NCI-H2196 treated with DMSO at 0.1 percent for 48 hours (cell line): Measurements from ENCODE around the gene GIT1.
"Not testable (repeated sequence)": the region's sequence is repeated elsewhere in the genome, so short reads cannot be mapped to it uniquely, and the experiment has no call there.

ENCODE experiments used
- DNase-seq: peaks from one replicate; lab custom pipeline; 2025; ENCODE audit not compliant: unreplicated experiment; lab: John Stamatoyannopoulos, UW

The GIT1 gene

DNA sequence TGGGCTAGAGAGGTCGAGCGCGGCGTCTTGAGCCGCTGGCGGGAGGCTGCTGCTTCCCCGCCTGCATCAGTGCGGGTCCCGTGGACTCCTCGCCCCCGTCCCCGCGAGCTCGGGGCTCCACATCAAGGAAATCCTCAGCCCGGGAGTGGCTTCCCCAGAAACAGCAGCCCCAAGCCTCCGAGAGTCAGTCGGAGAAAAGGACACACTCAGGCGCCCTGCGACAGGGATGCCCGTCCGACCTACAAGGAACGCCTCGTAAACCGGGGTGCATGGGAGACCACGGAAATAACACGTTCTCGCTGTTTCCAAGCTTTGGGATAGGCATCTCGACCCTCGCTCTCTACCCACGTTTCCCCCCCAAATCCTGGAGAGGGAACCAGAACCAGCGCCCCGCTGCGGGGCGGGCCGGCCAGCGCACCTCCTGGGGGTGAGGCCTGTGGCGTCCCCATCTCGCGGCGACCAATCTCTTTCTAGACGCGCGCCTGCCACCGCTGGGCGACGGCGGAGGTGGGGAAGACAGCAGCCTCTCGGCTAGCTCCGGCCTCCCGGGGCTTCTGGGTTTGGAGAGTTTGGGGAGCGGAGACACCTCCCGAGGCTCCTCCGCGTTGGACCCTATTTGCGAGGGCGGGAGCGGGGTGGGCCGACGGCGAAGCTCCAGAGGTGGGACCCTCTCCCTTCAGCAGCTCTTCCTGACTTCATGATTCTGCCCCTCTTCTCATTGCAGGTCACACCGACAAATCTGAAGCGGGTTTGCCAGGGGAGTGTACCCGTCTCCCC, 21.7 kb downstream of the GIT1 start:
- no peak for DNase-seq

DNA sequence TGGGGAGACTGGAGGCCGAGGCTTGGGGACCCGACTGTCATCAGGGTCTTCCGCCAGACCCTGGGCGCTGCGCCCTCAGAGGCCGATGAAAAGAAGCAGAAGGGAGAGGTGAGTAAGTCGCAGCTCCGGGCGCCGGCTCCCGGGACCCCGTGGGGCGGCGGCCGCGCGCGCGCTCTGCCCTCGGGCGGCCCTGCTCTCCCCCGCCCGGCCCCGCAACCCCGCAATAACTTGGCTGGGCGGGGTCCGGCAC, 22.2 kb downstream of the GIT1 start:
- DNase-seq = no peak

DNA sequence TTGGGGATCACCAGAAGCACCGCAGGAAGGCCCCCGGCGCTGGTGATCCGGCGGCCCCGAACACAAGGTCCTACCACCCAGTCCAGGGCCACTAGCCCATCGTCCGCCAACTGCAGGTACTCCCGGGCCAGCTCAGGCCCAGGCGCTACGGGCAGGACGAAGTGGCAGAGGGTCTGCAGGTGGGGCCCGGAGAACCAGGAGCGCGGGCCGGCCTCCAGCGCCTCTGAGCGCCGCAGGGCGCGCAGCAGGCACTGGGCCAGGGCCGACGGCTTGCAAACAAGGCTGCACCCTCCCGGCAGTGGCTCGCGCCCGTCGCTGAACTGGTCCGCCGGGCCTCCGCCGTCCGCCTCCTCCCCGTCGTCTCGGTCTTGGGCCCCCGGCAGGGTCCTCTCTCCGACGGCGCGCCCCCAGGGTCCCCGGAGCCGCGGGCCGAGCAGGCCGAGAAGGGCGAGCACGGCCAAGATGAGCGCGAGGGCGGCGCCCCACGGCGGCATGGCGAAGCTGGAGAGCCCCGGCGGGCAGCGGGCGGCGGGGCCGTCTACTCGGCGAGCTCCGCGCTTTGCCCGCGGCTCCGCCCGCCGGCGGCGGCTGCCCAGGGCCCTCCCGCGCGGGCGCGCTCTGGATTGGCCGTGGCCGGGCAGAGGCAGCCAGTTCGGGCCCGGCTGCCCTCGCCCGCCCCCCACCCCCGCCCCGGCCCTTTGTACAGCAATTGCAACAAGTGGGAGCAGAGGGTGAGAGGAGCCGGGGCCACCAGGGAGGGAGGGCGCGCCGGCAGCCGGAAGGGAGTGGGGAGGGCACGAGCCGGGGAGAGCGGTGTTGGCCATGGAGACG, 22.8 kb downstream of the GIT1 start, which contains the start of gene ABHD15:
Gene ABHD15 (minus strand): TSS at position 565 of the 831 bp plus-strand sequence. CDS start 71 bp downstream, at position 494.
- peak; percentile 32 for DNase-seq

DNA sequence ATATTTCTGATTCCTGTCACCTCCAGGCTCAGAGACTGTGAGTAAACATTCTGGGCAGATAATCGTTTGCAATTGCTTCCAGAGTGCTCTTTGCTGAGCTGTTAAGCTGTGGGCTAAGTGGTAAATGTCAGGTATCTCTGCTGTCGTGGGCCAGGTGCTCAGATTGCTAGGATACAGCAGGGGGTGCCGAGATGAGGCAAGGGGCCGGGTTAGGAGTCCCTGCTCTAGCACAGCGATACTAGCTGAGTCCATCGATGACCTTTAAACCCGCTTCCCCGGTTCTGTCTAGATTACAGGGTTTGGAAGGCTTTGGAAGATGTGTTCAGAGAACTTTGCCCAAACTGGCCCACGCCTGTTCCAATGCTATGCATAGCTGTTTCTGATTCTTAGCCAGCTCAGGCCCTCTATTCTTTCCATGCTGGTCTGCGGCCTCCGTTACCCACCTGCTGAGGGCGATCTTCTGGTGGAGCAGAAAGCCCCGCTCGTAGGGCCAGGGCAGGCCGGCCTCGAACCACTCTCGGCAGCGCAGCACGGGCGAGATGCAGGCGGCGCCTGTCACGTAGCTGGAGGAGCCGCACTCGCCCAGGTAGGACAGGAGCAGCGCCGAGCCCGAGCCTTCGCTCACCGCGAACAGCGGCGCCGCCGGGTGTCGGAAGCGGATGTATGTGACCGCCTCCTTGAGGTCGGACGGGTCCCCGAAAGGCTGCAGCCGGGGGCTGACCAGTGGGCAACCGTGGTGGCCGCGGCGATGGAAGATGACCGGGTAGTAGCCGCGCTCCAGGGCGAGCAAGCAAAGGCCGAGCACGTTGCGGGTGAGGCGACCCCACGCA, 23.6 kb downstream of the GIT1 start:
- no peak for DNase-seq

DNA sequence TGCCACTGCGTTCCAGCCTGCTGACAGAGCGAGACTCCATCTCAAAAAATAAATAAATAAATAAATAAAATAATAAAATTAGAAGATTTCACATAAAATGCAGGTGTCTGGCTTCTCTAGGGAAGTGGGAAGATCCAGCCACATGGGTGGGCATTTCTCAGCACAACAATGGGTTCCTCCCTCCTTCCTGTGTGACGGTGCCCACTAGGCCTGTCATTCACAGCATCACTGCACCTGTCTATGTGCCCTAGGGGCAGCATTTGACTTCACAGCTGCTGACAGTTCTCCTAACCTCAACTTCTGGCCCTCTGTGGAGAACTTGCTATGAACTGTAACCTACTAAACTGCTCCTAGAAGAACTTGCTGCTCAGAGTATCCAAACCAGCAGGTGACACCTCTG, 25.6 kb downstream of the GIT1 start:
- DNase-seq = no peak

DNA sequence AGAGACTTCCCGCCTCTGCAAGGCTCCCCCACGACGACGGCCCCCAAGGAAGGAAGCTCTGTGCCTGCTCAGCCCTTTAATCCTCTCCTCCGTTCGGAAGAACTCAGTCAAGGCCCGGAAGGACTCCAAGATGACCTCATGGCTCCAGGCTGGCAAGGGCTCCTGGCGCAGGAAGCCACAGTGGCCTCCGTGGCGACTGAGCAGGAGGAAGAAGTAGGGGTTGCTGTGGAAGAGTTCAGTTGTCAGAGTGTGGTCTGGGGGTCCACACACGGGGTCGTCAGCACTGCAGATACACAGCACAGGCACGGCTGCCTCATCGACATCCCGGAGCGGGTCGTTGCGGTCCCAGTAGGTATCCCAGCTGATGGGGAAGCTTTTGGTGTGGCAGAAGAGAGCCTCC, 26.8 kb downstream of the GIT1 start:
- DNase-seq = no peak

DNA sequence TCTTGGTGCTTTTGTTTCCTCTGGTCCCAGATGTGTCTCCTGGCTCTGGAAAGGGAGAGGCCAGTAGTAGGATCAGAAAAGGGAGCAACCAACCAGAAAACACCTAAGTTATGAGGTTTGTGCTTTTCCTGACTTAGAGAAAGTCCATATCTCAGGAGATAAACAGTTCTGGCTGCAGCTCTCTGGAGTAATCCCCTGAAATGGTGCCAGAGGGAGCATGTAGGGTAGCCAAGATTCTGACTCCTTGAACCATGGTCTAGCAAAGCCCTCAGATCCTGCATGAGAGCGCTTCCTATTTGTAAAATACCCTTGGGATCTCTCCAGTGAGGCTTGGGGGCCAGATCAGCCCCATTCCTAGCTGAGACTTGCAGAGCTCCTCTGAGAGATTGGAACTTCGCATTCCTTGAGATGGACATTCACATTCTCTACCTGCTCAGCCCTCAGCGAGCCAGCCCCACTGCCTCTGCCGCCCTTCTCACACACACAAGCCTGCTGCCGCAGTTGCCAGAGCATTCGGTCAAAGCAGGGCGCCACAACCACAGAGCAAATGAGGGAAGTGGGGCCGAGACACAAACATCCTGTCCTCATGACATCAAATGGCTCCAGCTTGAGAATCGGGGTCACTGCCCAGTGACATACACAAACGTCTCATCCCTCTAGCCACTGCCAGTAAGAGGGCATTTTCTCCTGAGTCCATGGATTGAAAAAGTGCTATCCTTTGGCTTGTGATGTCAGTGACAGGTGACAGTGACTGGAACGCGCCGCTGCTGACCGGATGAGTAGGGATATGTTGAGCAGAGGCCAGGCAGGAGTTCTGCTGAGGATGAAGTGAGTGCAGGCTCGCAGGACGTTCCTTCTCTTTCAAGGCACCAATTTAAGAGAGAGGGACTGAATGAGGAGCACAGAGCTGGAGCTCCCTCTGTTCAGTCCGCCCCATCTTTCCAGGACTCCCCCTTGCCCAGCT, 27.6 kb downstream of the GIT1 start:
- DNase-seq = no peak

DNA sequence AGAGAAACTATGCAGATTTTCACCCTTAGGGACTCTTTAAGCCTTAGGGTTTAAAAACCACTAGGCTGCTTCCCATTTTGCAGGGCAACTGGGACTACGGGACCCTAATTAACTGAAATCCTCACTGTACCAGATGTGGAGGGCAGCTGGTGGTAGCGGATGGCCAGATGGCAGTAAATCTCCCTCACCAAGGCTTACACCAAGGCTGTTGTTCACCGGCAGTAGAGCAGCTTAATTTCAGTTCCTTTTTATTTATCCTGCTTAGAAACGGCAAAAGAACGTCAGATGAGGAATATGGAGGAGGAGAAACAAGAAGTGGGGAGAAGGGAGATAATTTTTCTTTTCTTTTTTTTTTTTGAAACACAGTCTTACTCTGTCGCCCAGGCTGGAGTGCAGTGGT, 29.1 kb downstream of the GIT1 start:
- no peak for DNase-seq

DNA sequence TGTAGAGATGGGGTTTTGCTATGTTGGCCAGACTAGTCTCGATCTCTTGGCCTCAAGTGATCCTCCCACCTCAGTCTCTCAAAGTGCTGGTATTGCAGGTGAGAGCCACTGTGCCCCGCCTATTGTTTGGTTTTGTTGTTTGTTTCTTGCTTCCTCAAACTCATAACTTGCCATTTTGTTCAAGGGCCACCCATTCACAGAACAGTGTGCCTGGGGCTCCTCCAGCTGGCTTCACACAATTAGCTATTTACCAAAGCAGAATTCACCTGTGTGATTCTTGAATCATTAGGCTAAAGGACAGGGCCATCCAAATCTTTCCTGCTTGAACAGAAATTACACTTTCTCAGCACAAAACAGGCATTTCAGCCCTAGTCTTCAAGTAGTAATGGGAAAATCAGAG, 29.8 kb downstream of the GIT1 start:
- DNase-seq = no peak

DNA sequence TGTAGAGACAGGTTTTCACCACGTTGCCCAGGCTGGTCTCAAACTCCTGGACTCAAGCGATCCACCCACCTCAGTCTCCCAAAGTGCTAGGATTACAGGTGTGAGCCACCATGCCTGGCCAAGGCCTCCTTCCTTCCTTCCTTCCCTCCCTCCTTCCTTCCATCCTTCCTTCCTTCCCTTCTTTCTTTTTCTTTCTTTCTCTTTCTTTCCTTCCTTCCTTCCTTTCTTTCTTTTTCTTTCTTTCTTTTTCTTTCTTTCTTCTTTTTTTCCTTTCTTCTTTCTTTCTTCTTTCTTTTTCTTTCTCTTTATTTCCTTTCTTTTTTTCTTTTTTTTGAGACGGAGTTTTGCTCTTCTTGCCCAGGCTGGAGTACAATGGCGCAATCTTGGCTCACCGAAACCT, 31.3 kb downstream of the GIT1 start:
- not testable (repeated sequence) for DNase-seq

DNA sequence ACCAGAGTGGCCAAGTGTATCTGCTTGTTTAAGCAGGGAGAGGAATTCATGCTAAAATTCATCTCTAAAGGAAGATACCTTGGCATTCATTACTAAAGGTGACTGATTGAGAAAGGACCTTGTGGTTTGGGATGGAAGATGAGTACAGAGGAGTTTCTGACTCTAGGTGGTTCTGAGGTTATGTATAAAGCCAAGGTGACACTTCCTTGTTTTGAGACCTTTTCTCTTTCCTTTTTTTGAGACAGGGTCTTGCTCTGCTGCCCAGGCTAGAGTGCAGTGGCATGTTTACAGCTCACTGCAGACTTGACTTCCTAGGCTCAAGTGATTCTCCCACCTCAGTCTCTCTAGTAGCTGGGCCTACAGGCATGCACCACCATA, 31.7 kb downstream of the GIT1 start:
- DNase-seq = no peak

DNA sequence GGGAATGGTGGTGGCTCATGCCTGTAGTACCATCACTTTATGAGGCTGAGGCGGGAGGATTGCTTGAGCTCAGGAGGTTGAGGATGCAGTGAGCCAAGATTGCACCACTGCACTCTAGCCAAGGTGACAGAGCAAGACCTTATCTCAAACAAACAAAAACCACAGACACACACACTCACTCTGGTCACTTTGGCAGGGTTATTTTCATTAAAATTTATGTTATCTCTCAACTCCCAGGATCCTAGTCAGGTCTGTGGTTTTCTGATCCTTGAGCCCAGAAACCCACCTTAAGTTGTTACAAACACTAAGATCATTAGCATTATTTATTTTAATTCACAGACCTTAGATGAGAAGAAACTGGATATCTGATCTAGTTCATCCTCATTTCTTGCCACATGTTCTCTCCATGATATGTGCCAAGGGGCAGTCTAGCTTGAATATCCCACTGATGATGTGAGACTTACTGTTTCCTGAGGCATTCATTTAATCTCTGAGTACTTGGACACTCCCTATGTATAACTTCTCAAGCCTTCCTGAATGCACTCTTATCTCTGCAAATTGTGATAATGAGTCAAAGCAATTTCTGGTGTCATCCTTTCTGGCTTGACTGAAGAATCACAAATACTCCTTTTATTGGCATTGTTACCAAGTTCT, 32.2 kb downstream of the GIT1 start:
- no peak for DNase-seq

DNA sequence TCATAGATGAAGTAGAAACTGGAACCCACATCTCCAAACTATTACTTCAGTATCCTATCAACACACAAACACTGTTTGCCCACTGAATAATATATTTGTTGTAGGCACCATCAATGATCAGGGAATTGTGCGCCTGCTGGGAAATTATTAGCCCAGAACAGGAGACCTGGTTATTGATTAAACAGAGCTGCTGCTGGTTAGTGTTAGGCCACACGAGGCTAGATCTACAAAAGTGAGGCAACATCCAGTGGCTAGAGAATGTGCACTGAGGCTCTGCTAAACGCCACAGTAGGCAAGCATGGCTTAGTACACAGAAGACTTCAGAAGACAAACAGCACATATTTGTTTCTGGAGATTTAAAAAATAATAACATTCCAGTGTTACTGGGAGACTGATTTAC, 33.6 kb downstream of the GIT1 start:
- DNase-seq = no peak

DNA sequence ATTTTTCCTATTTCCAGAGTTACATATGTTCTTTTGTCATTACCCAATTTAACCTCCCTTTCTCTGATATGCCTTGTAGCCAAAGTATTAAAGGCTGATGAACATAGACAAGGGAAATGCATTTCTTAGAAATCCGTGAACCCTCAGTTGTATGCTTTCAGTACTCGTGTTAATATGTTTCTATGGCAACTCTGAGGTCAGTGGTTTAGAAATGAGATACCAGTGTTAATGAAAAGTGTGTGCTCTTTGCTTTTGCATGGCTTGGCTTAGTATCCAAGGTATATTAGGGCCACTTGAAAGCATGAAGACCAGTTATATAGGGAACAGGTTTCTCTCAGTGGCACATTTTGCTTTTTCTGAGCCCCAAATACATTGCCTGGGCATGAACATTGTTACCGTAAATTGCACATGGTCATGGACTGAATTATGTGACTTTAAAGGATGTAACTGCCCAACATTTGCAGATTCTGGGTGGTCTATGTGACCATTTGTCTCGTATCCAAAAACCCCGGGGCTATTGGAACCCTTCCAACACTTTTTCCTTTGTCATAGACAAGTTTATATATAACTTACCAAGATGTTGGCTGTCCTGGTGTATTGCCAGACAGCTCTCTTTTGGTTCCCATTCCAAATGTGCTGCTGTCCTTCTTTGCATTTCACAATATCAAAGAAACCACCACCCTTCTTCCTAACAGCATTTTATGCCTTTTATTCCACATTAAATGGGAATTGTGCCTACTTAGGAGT, 40.1 kb downstream of the GIT1 start:
- no peak for DNase-seq

DNA sequence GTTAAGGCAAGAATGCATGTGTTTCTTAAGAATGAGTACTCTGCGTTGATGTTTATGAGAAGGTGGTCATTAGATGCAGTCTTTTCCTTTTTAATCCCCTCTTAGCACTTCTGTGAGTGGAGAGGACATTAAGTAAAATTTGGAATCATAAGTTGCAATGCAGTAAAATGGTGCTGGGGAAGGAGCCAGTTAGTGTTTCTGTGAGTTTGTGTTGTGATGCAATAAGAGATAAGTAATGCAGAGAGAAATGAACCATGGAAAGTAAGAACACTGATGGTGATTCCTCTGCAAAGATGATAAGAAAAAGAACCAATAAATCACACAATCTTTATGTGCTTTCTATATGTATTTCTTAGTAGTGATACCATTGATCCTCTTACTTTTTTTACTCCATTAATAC, 42.6 kb downstream of the GIT1 start:
- no peak for DNase-seq

DNA sequence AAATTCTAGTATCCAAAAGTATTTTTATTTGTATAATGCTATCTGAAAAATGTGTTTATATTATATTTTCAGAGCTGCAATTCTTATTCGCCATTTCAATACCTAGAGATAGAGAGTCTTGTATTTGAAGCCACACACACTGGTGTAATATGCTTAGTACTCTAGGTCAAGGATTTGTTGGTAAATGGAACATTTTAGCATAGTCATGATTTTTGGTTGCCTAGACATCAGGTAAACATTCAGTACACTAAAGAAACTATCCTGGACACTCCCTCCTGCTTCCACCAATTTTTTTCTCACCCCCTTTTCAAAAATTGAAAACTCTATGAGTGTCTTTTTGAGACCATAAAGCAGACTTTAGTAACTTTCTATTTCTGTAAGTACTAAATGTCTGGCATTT, 43.4 kb downstream of the GIT1 start:
- DNase-seq = no peak

DNA sequence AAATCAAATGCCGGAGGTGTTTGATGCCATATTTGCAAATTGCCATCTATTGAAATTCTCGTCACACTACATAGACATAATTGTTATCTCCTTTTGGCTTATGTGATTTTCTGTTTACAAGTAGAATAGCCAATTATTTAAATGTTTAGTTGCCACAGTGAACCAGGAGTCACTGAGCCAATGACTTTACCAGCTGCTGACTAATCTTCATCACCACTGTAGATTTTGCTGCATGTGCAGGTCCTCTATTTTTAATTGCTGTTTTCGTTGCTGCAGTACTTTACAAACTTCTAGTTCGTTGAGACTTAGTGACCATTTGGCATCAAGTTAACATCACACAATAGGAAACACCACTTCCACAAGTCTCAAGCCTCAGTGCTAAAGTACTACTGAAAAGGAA, 45.4 kb downstream of the GIT1 start:
- no peak for DNase-seq

DNA sequence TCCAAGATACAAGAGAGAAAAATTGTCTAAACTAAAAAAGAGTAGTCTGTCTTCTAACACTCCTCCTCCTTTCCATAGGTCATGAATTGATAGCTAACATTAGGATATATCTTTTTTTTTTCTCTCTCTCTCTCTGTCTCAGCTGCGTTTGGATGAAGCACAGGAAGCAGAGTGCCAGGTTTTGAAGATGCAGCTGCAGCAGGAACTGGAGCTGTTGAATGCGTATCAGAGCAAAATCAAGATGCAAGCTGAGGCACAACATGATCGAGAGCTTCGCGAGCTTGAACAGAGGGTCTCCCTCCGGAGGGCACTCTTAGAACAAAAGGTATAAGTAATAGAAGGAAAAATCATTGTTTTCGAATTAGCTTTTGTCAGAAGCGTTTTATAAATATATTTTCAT, 55.5 kb downstream of the GIT1 start:
- DNase-seq = no peak

DNA sequence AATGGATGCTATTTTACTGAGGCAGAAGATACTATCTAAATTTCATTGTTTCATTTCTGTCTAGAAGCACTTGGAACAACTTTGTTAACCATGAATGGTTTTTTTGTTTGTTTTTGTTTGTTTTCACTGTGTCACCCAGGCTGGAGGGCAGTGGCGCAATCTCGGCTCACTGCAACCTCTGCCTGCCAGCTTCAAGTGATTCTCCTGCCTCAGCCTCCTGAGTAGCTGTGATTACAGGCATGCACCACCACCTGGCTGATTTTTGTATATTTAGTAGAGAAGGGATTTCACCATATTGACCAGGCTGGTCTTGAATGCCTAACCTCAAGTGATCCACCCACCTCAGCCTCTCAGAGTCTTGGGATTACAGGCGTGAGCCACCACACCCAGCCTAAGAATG, 63.1 kb downstream of the GIT1 start:
- no peak for DNase-seq

DNA sequence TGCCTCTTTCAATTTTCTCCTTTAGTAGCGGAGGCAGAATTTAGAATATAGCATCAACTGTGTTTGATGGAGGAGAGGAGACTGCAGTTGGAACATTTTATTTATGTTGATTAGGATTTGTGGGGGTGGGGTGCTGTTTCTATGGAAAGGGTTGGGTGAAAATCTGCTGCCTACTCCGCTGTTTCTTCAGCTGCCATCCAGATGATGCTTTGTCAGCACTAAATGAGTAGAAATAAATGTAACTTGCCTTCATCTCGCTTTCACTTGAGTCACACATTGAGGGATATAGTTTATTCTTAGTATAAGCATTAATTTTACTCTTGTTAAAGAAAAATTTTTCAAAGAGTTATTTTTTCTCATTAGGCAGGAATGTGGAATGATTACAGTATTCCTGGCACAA, 64.8 kb downstream of the GIT1 start:
- no peak for DNase-seq
